Measurements from ENCODE around the gene FAM170B.

FAM170B gene

DNA sequence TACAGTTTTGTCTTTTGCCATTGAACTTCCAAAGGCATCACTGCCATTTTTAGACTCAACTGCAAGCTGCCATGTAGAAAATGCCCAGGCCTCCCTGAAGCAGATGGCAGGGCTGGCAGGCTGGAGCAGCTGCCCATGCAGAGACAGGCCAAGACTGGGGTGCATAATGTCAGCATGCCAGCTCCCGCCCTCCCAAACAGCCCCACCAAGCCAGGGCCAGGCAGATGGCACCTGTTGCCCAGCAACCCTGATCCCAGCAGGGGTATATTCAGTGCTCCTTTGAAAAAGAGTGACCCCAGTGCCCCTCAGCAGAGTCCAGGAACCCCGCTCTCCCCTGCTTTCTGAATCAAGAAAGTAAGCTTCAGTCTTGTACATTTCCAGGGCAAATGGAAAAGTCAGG is 51.1 kb downstream of the FAM170B start:
- Histone ChIP-seq H2BK120ac (ENCODE audit: low read depth, low read length) (no peak overlapping the region), H3K9me3 (replicated peaks in 1 of 2; ENCODE audit: control insufficient read depth in 2 of 2, insufficient read depth in 1 of 2, low read depth in 1 of 2, low read length in 2 of 2) (peaks cover 0 to 33% of the 10 kb centered on the region in 2 donors), H2AK5ac (ENCODE audit: low read depth, low read length) (no peak overlapping the region), H3K4me1 (ENCODE audit: control insufficient read depth in 2 of 2, insufficient read depth in 1 of 2, low read depth in 1 of 2, low read length in 2 of 2) (peaks cover 19 to 33% of the 10 kb centered on the region in 2 donors), H3K36me3 (replicated peaks in 1 of 2; ENCODE audit: control insufficient read depth in 2 of 2, insufficient read depth in 2 of 2, low read length in 2 of 2) (no peaks in the 10 kb centered on the region), H3K4ac (ENCODE audit: low read length) (no peak overlapping the region), H3K18ac (ENCODE audit: low read length) (peak overlapping the region; percentile 63), H3K4me3 (ENCODE audit: low read length in 2 of 2) (no peak overlapping the region), H3K14ac (ENCODE audit: low read length) (no peak overlapping the region), H2AFZ (ENCODE audit: low read length) (no peak overlapping the region), H2BK5ac (ENCODE audit: low read length) (no peak overlapping the region), H3K27ac (replicated peaks; ENCODE audit: low read length) (no peak overlapping the region), H4K91ac (ENCODE audit: low read depth, low read length, poor library complexity) (no peak overlapping the region), H3K9ac (ENCODE audit: low read depth, low read length, poor library complexity) (no peak overlapping the region), H2BK12ac (ENCODE audit: low read length) (no peak overlapping the region), H3K23ac (ENCODE audit: low read depth, low read length, poor library complexity) (no peak overlapping the region), H3K79me1 (ENCODE audit: low read depth, low read length) (no peaks in the 10 kb centered on the region), H3K4me2 (ENCODE audit: insufficient read depth, low read length, poor library complexity, severe bottlenecking) (no peak overlapping the region), H4K8ac (ENCODE audit: low read depth, low read length) (no peak overlapping the region), H2BK15ac (ENCODE audit: low read length) (no peak overlapping the region), H3K27me3 (ENCODE audit: control insufficient read depth in 3 of 3, insufficient read depth in 3 of 3, low read depth in 1 of 3, low read length in 3 of 3) (peaks cover 0 to 25% (median 0%) of the 10 kb centered on the region in 3 experiments)
- WGBS, 2 donors (ENCODE audit: extremely low coverage in 2 of 2, insufficient read length in 2 of 2, insufficient replicate concordance in 1 of 2) = no CpG with 5 or more reads among the region's 2 CpGs
- DNase-seq (ENCODE audit: low spot score) = no peak

DNA sequence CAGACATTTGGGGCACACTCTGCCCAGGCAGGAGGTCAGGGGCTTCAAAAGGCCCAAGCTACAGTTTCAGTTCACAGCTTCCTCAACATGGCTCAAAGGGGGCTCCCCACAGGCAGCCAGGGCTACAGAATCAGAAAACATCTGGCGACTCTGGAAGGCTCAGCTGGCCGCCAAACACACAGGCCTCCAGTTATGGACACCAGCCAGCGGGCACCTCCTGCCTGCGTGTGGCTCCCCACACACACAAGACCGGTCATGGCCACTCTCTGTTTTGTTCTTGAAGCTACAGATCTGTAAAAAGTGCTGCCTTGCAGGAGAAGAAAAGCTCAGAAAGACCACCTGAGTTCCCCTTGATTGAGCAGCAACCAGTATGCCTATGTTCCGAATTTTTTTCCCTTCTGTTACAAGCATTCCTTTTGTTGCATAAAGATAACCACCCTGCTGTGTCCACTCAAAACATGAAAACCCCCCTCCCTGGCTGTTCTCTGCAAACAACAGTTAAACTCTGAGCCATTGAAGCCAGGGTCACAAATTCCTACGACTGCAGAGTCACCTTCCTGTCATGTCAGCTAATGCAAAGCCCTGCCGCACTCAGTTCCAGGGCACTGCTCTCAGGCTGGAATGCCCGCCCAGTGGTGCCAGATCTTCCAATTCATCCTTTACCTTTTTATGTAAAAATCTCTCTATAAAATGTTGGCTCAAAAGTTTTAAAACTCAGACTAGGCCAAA is 52.1 kb downstream of the FAM170B start:
- no peak overlapping the region for H2BK12ac ChIP-seq (ENCODE audit: low read length)
- H3K9me3 ChIP-seq (replicated peaks in 1 of 2; ENCODE audit: control insufficient read depth in 2 of 2, insufficient read depth in 1 of 2, low read depth in 1 of 2, low read length in 2 of 2) = peaks cover 0 to 24% of the 10 kb centered on the region in 2 donors
- peak overlapping the region; percentile 3 for H3K4me2 ChIP-seq (ENCODE audit: insufficient read depth, low read length, poor library complexity, severe bottlenecking)
- no peak overlapping the region for H3K9ac ChIP-seq (ENCODE audit: low read depth, low read length, poor library complexity)
- peaks cover 19 to 38% of the 10 kb centered on the region in 2 donors for H3K4me1 ChIP-seq (ENCODE audit: control insufficient read depth in 2 of 2, insufficient read depth in 1 of 2, low read depth in 1 of 2, low read length in 2 of 2)
- H3K4me3 ChIP-seq (ENCODE audit: low read length in 2 of 2) = no peak overlapping the region
- peaks cover 0 to under 1% of the 10 kb centered on the region in 2 donors for H3K36me3 ChIP-seq (replicated peaks in 1 of 2; ENCODE audit: control insufficient read depth in 2 of 2, insufficient read depth in 2 of 2, low read length in 2 of 2)
- H2BK15ac ChIP-seq (ENCODE audit: low read length) = no peak overlapping the region
- peaks cover 0 to 26% (median 0%) of the 10 kb centered on the region in 3 experiments for H3K27me3 ChIP-seq (ENCODE audit: control insufficient read depth in 3 of 3, insufficient read depth in 3 of 3, low read depth in 1 of 3, low read length in 3 of 3)
- H4K91ac ChIP-seq (ENCODE audit: low read depth, low read length, poor library complexity) = no peak overlapping the region
- H3K18ac ChIP-seq (ENCODE audit: low read length) = peak overlapping the region; percentile 1
- H3K79me1 ChIP-seq (ENCODE audit: low read depth, low read length) = no peaks in the 10 kb centered on the region
- H2BK120ac ChIP-seq (ENCODE audit: low read depth, low read length) = no peak overlapping the region
- no peak overlapping the region for H4K8ac ChIP-seq (ENCODE audit: low read depth, low read length)
- no peak overlapping the region for H3K4ac ChIP-seq (ENCODE audit: low read length)
- H2BK5ac ChIP-seq (ENCODE audit: low read length) = no peak overlapping the region
- H2AFZ ChIP-seq (ENCODE audit: low read length) = no peak overlapping the region
- H3K27ac ChIP-seq (replicated peaks; ENCODE audit: low read length) = no peak overlapping the region
- H3K14ac ChIP-seq (ENCODE audit: low read length) = no peak overlapping the region
- H3K23ac ChIP-seq (ENCODE audit: low read depth, low read length, poor library complexity) = no peak overlapping the region
- DNase-seq (ENCODE audit: low spot score) = peak; percentile 39
- no peak overlapping the region for H2AK5ac ChIP-seq (ENCODE audit: low read depth, low read length)
- WGBS, 2 donors (ENCODE audit: extremely low coverage in 2 of 2, insufficient read length in 2 of 2, insufficient replicate concordance in 1 of 2) = no CpG with 5 or more reads among the region's 9 CpGs
